ENCODE data around the gene MTA1. TPM values are rescaled to one million over a fixed set of nuclear protein-coding genes. Genes with fewer than 3 reads are reported as not detected.

Gene MTA1
- total RNA-seq, 1 donor from 2014 or later: 95.2 TPM

DNA sequence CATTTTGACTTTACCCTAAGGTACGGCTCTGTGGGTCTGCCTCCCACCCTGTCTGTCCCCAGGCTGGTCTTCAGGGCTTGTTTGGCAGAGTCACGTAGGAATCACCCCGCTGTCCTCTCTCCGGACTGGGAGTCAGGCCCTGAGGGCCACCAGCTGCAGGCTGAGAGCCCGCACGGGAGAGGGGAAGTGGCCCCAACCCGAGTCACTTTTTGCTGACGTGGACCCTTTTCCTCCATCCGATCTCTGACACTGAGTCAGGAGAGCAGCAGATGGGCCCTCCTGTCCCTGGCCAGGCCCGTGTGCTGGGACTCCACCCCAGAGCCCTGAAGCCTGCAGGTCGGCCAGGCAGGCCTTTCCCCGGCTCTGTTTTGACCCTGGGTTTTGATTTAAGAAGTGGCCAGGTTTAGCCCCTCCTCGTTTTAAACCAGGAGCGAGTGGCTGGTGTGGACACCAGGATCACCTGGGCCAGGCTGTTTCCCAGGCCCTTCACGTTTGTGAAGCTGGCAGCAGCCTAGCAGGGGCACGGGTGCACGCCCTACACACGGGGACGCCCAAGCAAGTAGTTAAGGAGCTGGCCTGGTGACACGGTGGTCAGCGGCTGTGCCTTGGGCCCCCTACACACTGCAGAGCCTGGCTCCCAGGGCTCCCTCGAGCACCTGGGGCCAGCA is 33.8 kb upstream of the MTA1 start:
- intact Hi-C loops (cut with DNase I): no loop called here
- DNase-seq (ENCODE audit: low spot score): peak; percentile 63

GRCh38 chr14:105386581-105387529 is 32.8 kb upstream of the MTA1 start:
- intact Hi-C loops (cut with DNase I): no loop called here
- DNase-seq (ENCODE audit: low spot score) (no peak), ATAC-seq (no peak)

More for the DNA sequence above, 33.8 kb upstream of the MTA1 start:
- peak; percentile 29 for ATAC-seq

DNA sequence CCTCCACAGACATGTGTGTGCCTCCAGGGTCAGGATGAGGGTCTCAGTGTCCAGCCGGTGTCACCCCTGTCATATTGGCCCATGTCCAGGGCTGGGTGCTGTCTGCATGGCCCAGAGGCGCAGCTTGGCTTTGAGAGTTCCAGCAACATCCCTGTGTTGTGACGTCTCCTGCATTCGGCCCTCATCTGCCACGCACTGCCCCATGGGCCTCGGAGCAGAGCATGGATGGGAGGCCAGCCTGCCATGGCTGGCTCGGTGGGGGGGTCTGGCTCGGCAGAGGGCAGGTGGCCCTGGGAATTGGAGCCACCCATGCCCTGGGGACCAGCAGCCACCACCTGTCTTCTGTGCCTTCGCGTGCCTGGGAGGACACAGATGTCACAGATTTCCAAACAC is 32.1 kb upstream of the MTA1 start:
- intact Hi-C loops (cut with DNase I): no loop called here
- no peak for DNase-seq (ENCODE audit: low spot score)
- ATAC-seq: no peak

- DNase-seq (ENCODE audit: low spot score): no peak
- intact Hi-C loops (cut with DNase I): no loop called here
- ATAC-seq: peak; percentile 18
Measured at GRCh38 chr14:105388110-105388951, 31.3 kb upstream of the MTA1 start.

DNA sequence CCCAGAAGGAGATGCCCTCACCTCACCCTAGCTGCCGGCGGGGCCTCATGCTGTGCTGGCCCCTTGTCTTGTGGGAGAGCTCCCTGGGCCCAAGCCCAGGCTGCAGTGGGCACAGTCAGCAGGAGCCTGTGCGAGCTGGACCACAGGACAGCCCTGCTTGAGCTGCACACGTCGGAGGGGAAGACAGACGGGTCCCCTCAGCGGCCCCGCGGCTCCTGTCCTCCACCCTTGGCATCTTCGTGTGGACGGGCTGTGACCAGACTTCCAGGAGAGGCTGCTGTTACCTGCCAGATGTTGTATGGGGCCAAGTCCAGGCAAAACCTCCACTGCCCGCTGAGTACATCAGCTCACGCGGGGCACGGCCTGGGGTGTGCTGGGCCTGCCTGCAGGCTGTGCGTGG is 30.7 kb upstream of the MTA1 start:
- intact Hi-C loops (cut with DNase I): no loop called here
- ATAC-seq (no peak), DNase-seq (ENCODE audit: low spot score) (no peak)

GRCh38 chr14:105389534-105389933 is 30.1 kb upstream of the MTA1 start:
- DNase-seq (ENCODE audit: low spot score) (no peak), ATAC-seq (peak; percentile 11)
- intact Hi-C loops (cut with DNase I): no loop called here

- intact Hi-C loops (cut with DNase I): no loop called here
- ATAC-seq (peak; percentile 34), DNase-seq (ENCODE audit: low spot score) (no peak)
Measured at GRCh38 chr14:105389976-105390848, 29.4 kb upstream of the MTA1 start.

DNA sequence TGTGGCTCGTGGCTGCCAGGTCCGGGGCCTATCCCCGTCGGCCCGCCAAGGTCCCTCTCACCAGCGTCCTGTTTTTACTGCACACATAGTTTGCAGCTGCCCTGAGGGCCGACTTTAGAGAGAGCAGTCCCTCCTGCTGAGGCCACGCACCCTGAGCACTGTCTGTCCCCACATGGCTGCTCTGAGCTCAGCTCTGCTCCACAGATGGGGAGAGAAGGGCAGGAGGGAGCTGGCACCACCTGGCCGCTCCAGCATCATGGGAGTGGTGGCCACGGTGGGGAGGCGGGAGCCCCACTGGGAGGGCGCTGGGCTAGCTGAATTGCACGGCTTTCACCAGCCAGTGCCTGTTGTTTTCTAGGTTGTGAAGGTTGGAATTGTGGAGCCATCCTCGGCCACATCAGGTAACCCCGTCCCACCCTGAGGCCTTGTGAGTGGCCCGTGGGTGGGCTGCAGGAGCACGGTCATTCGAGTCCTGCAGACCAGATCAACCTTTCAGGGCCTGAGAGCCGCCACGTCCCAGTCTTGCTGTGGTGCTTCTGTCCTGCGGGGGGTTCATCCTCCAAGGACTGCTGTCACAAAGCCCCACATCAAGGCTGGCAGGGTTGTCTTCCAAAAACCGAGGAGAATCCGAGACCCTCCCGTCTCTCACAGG is 28.7 kb upstream of the MTA1 start:
- DNase-seq (ENCODE audit: low spot score) (no peak), ATAC-seq (no peak)
- intact Hi-C loops (cut with DNase I): no loop called here

DNA sequence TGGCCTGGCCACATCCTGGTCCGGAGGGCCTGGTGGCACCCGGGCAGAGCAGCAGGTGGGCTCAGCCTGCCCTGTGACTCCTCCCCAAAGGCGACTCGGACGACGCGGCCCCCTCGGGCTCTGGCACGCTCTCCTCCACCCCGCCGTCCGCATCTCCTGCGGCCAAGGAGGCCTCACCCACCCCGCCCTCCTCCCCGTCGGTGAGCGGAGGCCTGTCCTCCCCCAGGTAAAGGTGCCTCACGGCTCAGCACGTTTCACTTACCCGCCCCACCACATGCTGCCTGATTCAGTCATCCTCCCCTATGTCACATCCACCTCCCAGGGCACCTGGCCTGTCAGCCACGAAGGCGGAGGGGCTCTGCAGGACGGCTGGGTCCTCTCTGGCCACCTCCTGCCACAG is 28.1 kb upstream of the MTA1 start:
- intact Hi-C loops (cut with DNase I): no loop called here
- DNase-seq (ENCODE audit: low spot score) (no peak), ATAC-seq (no peak)

GRCh38 chr14:105392131-105393090 is 27.2 kb upstream of the MTA1 start:
- peak; percentile 55 for DNase-seq (ENCODE audit: low spot score)
- intact Hi-C loops (cut with DNase I): no loop called here
- no peak for ATAC-seq

DNA sequence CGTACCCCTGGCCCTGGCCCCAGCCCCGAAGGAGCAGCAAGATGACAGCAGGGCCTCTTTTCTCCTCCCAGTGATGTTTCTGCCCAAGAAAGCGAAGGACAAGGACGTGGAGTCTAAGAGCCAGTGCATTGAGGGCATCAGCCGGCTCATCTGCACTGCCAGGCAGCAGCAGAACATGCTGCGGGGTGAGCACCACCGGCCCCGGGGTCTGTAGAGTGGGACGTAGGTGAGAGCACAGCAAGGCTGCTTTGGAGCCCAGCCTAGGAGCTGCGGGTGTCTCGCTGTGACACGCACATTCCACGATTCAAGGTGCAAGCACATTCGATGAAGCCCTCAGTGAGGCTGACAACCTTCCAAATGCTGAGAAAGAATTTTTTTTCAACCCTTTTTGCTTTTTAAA is 26.5 kb upstream of the MTA1 start:
- DNase-seq (ENCODE audit: low spot score) (peak; percentile 51), ATAC-seq (no peak)
- intact Hi-C loops (cut with DNase I): no loop called here

GRCh38 chr14:105394714-105395537 is 24.7 kb upstream of the MTA1 start:
- ATAC-seq: no peak
- intact Hi-C loops (cut with DNase I): no loop called here
- DNase-seq (ENCODE audit: low spot score): peak; percentile 50

GRCh38 chr14:105395538-105395854 is 24.1 kb upstream of the MTA1 start:
- ATAC-seq: no peak
- intact Hi-C loops (cut with DNase I): no loop called here
- DNase-seq (ENCODE audit: low spot score): peak; percentile 54

DNA sequence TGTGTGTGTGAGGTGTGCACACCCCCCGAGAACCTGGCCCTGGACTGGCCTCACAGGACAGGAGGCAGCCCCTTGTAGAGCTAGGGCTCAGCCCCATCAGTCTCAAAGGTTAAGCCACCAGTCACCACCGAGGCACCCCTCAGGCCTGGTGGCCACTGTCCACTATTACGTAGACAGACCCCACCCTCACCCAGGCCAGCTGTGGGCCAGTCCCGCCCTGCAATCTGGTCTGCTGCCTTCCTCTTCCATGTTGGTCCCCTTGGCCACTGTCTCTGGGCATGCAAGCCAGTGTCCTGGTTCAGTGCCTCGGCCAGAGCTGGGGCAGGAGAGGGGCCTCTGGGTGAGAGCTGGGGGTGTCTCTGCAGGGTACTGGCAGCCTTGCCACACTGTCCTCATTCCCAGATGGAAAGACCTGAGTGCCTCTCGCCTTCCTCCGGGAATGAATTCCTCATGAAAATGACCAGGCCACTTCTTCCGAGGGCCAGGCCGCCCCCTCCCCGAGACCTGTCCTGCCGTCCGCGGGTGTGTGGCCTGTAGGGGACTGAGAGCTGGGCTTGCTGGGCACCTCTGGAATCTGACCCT is 22.2 kb upstream of the MTA1 start:
- ATAC-seq (peak; percentile 4), DNase-seq (ENCODE audit: low spot score) (peak; percentile 57)
- intact Hi-C loops (cut with DNase I): no loop called here

- ATAC-seq (peak; percentile 94), DNase-seq (ENCODE audit: low spot score) (peak; percentile 97)
- intact Hi-C loops (cut with DNase I): no loop called here
Measured at GRCh38 chr14:105398044-105398725, 21.4 kb upstream of the MTA1 start, which contains the start of gene TEX22. TSS of gene TEX22 (plus strand) at chr14:105398538. CDS start at chr14:105399341, 803 bp downstream.
